ENCODE measurements around the gene POLA1.
"Not testable (repeated sequence)": the region's sequence is repeated elsewhere in the genome, so short reads cannot be mapped to it uniquely, and the experiment has no call there.

The POLA1 gene

GRCh38 chrX:24693453-24694202 is at the start of gene POLA1:
POLA1 (plus strand) TSS chrX:24693918; CDS start chrX:24693962, 44 bp downstream.
- peak; percentile 95 for DNase-seq (ENCODE audit: low read depth)

GRCh38 chrX:24646006-24646405 is 47.7 kb upstream of the POLA1 start:
- DNase-seq (ENCODE audit: low read depth) = no peak

GRCh38 chrX:24646745-24647182 is 47.0 kb upstream of the POLA1 start:
- peak; percentile 3 for DNase-seq (ENCODE audit: low read depth)

- DNase-seq (ENCODE audit: low read depth) = peak; percentile 53
These were observed 46.3 kb upstream of the POLA1 start, which contains the start of gene PCYT1B for GRCh38 chrX:24647257-24648058. PCYT1B (minus strand) TSS chrX:24647347; CDS start chrX:24647105, 242 bp downstream.

- DNase-seq (ENCODE audit: low read depth) = no peak
These were observed 45.2 kb upstream of the POLA1 start for GRCh38 chrX:24648495-24648894.

GRCh38 chrX:24651783-24652182 is 41.9 kb upstream of the POLA1 start:
- no peak for DNase-seq (ENCODE audit: low read depth)

GRCh38 chrX:24655679-24656078 is 38.0 kb upstream of the POLA1 start:
- DNase-seq (ENCODE audit: low read depth) = not testable (repeated sequence)

GRCh38 chrX:24657671-24658386 is 35.9 kb upstream of the POLA1 start:
- no peak for DNase-seq (ENCODE audit: low read depth)

GRCh38 chrX:24658421-24658820 is 35.3 kb upstream of the POLA1 start:
- no peak for DNase-seq (ENCODE audit: low read depth)

- no peak for DNase-seq (ENCODE audit: low read depth)
These were observed 34.6 kb upstream of the POLA1 start for GRCh38 chrX:24659106-24659505.

- no peak for DNase-seq (ENCODE audit: low read depth)
These were observed 34.1 kb upstream of the POLA1 start for GRCh38 chrX:24659646-24660045.

GRCh38 chrX:24661292-24661691 is 32.4 kb upstream of the POLA1 start:
- no peak for DNase-seq (ENCODE audit: low read depth)

GRCh38 chrX:24662352-24662751 is 31.4 kb upstream of the POLA1 start:
- no peak for DNase-seq (ENCODE audit: low read depth)

- no peak for DNase-seq (ENCODE audit: low read depth)
These were observed 25.6 kb upstream of the POLA1 start for GRCh38 chrX:24668111-24668510.

GRCh38 chrX:24672701-24673190 is 21.0 kb upstream of the POLA1 start:
- DNase-seq (ENCODE audit: low read depth) = no peak

- DNase-seq (ENCODE audit: low read depth) = no peak
These were observed 20.3 kb upstream of the POLA1 start for GRCh38 chrX:24673424-24673823.

GRCh38 chrX:24676403-24677024 is 17.2 kb upstream of the POLA1 start:
- peak; percentile 16 for DNase-seq (ENCODE audit: low read depth)

GRCh38 chrX:24682739-24683432 is 10.8 kb upstream of the POLA1 start:
- DNase-seq (ENCODE audit: low read depth) = no peak

- DNase-seq (ENCODE audit: low read depth) = no peak
These were observed 9.7 kb upstream of the POLA1 start for GRCh38 chrX:24684048-24684447.

GRCh38 chrX:24692305-24692704 is 1.4 kb upstream of the POLA1 start:
- no peak for DNase-seq (ENCODE audit: low read depth)

GRCh38 chrX:24694825-24695224 is 1.1 kb downstream of the POLA1 start:
- peak; percentile 3 for DNase-seq (ENCODE audit: low read depth)
